SK-N-SH treated with all-trans-retinoic acid at 6 μM for 48 hours (cell line): Measurements from ENCODE around the gene CHPF2.
A peak's percentile ranks its signal among the peaks of the same experiment; 100 is the strongest.

Experiments
- ATAC-seq: fragments of 200-7000 bp; cut with Tn5 transposase; 3 replicates; pipeline ENCODE4 v1.9.1; 2020; ENCODE audit warnings: mild to moderate bottlenecking, moderate library complexity
- ARNTL ChIP-seq: fragments of 450-650 bp; formaldehyde crosslinking; IDR thresholded peaks from 2 replicates; pipeline ENCODE4 v1.5.0; 2020; ENCODE audit warnings: low read depth, mild to moderate bottlenecking, moderate library complexity, borderline replicate concordance
- BACH2 ChIP-seq: fragments of 250-450 bp; sonication (Bioruptor Pico); IDR thresholded peaks from 2 replicates; pipeline ENCODE4 v1.9.0; 2021; ENCODE audit warnings: mild to moderate bottlenecking, borderline replicate concordance
- CSDC2 ChIP-seq: fragments of 250-450 bp; sonication (Bioruptor Pico); IDR thresholded peaks from 2 replicates; pipeline ENCODE4 v1.5.0; 2020; ENCODE audit warnings: mild to moderate bottlenecking, moderate library complexity
- ESRRG ChIP-seq: fragments of 250-450 bp; sonication (Bioruptor Pico); IDR thresholded peaks from 2 replicates; pipeline ENCODE4 v1.6.1; 2021; ENCODE audit warnings: mild to moderate bottlenecking
- GLIS3 ChIP-seq: fragments of 250-450 bp; sonication (Bioruptor Pico); IDR thresholded peaks from 2 replicates; pipeline ENCODE4 v1.5.0; 2020; ENCODE audit warnings: mild to moderate bottlenecking, moderate library complexity
- ISL1 ChIP-seq: fragments of 250-450 bp; sonication (Bioruptor Pico); IDR thresholded peaks from 2 replicates; pipeline ENCODE4 v2.1.2; 2022; ENCODE audit warnings: mild to moderate bottlenecking, moderate library complexity
- OSR1 ChIP-seq: fragments of 250-450 bp; sonication (Bioruptor Pico); IDR thresholded peaks from 2 replicates; pipeline ENCODE4 v1.8.0; 2022; ENCODE audit warnings: moderate library complexity, mild to moderate bottlenecking, inconsistent platforms
- PPARA ChIP-seq: fragments of 250-450 bp; sonication (Bioruptor Pico); IDR thresholded peaks from 2 replicates; pipeline ENCODE4 v1.5.0; 2020; ENCODE audit warnings: mild to moderate bottlenecking, borderline replicate concordance
- SNAI2 ChIP-seq: fragments of 250-450 bp; sonication (Bioruptor Pico); IDR thresholded peaks from 2 replicates; pipeline ENCODE4 v1.5.0; 2020; ENCODE audit warnings: mild to moderate bottlenecking, moderate library complexity
- TCF4 ChIP-seq: fragments of 250-450 bp; sonication (Bioruptor Pico); IDR thresholded peaks from 2 replicates; pipeline ENCODE4 v1.8.0; 2021; ENCODE audit warnings: mild to moderate bottlenecking, moderate library complexity, borderline replicate concordance
- TOX ChIP-seq: fragments of 250-450 bp; sonication (Bioruptor Pico); IDR thresholded peaks from 2 replicates; pipeline ENCODE4 v1.8.0; 2021; ENCODE audit warnings: mild to moderate bottlenecking, moderate library complexity, borderline replicate concordance
- ZC3H10 ChIP-seq: fragments of 250-450 bp; sonication (Bioruptor Pico); IDR thresholded peaks from 2 replicates; pipeline ENCODE4 v1.5.1; 2021; ENCODE audit warnings: mild to moderate bottlenecking, moderate library complexity
- ZFP3 ChIP-seq: fragments of 250-450 bp; sonication (Bioruptor Pico); IDR thresholded peaks from 2 replicates; pipeline ENCODE4 v1.5.0; 2020; ENCODE audit warnings: mild to moderate bottlenecking, moderate library complexity
- ZFP30 ChIP-seq: fragments of 450-650 bp; formaldehyde crosslinking; IDR thresholded peaks from 2 replicates; pipeline ENCODE4 v1.5.0; 2022; ENCODE audit warnings: mild to moderate bottlenecking, moderate library complexity
- ZNF565 ChIP-seq: fragments of 450-650 bp; formaldehyde crosslinking; conservative IDR thresholded peaks from 2 replicates; pipeline ENCODE4 v1.5.0; 2020; ENCODE audit warnings: low read depth, mild to moderate bottlenecking, moderate library complexity
- ZNF70 ChIP-seq: fragments of 450-650 bp; formaldehyde crosslinking; IDR thresholded peaks from 2 replicates; pipeline ENCODE4 v1.5.0; 2020; ENCODE audit warnings: mild to moderate bottlenecking, moderate library complexity
- ZNF8 ChIP-seq: fragments of 450-650 bp; formaldehyde crosslinking; IDR thresholded peaks from 2 replicates; pipeline ENCODE4 v1.5.0; 2020; ENCODE audit warnings: mild to moderate bottlenecking, moderate library complexity
- TF ChIP-seq, protein P1 (sequence below): fragments of 250-450 bp; sonication (Bioruptor Pico); IDR thresholded peaks from 2 replicates; pipeline ENCODE4 v1.5.0; 2020; ENCODE audit warnings: mild to moderate bottlenecking, moderate library complexity
- TF ChIP-seq, protein P2 (sequence below): fragments of 250-450 bp; sonication (Bioruptor Pico); IDR thresholded peaks from 2 replicates; pipeline ENCODE4 v1.8.0; 2021; ENCODE audit warnings: low read depth, mild to moderate bottlenecking, moderate library complexity, borderline replicate concordance
- TF ChIP-seq, protein P3 (sequence below): fragments of 250-450 bp; sonication (Bioruptor Pico); IDR thresholded peaks from 2 replicates; pipeline ENCODE4 v1.5.1; 2021; ENCODE audit warnings: mild to moderate bottlenecking, moderate library complexity
- TF ChIP-seq, protein P4 (sequence below): fragments of 250-450 bp; sonication (Bioruptor Pico); IDR thresholded peaks from 2 replicates; pipeline ENCODE4 v1.8.0; 2020; ENCODE audit warnings: mild to moderate bottlenecking, moderate library complexity, borderline replicate concordance

Gene CHPF2

DNA sequence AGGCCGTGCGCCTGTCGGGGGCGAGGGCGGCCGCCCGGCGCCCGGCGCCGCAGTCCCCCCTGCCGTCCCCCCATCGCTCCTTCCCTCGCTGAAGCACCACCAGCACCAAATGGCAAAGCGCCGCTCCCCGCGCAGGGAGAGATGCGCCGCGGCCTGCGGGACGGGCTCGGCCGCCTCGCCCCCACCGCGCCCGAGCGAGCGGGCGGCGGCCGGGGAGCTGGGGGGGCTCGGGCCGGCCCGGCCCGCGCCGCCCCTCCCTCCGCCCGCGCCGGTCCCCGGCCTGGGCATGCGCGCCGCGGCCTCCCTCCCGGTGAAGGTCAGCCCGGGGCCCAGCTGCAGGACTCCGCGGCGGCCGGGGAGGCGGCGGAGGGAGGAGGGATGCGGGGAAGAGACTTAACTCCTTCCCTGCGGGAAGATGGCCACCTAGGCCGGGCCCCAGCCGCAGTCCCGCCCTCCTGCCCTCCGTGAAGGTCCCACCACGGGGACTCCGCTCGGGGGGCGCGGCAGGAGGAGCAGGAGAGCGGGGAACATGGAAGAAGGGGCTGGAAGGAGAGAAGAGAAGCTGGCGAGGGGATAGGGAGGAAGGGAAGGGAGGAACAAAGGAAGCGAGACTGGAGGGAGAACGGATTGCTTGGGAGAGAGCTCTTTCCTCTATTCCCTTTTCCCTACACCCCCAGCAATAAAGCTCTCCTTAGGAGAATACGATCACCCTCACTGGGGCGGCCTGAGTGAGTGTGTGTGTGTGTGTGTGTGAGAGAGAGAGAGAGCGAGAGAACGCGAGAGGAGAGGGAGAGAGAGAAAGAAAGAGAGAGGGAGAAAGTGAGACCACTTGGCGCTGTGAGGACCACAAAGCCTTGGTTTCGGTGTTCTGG, 19.6 kb downstream of the CHPF2 start:
- ATAC-seq, result peak; percentile 64
- TF ChIP-seq ZNF8 (no peak), GLIS3 (CRISPR knock-in tag) (0 out of 2 replicates have a peak, but pooled peaks have one; percentile 10), ZFP3 (CRISPR knock-in tag) (peak; percentile 74; the same call in 1 of the 2 replicates), CSDC2 (CRISPR knock-in tag) (no peak), ZNF70 (peak; percentile 26; the same call in 1 of the 2 replicates)
- TF ChIP-seq, protein P1, sequence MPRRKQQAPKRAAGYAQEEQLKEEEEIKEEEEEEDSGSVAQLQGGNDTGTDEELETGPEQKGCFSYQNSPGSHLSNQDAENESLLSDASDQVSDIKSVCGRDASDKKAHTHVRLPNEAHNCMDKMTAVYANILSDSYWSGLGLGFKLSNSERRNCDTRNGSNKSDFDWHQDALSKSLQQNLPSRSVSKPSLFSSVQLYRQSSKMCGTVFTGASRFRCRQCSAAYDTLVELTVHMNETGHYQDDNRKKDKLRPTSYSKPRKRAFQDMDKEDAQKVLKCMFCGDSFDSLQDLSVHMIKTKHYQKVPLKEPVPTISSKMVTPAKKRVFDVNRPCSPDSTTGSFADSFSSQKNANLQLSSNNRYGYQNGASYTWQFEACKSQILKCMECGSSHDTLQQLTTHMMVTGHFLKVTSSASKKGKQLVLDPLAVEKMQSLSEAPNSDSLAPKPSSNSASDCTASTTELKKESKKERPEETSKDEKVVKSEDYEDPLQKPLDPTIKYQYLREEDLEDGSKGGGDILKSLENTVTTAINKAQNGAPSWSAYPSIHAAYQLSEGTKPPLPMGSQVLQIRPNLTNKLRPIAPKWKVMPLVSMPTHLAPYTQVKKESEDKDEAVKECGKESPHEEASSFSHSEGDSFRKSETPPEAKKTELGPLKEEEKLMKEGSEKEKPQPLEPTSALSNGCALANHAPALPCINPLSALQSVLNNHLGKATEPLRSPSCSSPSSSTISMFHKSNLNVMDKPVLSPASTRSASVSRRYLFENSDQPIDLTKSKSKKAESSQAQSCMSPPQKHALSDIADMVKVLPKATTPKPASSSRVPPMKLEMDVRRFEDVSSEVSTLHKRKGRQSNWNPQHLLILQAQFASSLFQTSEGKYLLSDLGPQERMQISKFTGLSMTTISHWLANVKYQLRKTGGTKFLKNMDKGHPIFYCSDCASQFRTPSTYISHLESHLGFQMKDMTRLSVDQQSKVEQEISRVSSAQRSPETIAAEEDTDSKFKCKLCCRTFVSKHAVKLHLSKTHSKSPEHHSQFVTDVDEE, result 0 out of 2 replicates have a peak, but pooled peaks have one; percentile 30

DNA sequence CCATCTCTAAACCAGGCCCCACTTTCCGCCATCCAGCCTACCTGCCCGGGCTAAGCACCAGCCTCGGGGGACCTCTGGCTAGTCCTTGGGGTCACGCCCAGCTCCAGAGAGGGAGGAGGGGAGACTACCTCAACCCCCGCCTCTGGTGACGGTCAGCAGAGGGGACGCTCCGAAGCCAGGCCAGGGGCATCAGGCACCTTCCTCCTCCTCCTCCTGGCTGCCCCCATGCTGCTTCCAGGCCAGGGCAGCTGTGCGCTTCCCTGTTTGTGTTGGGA, 20.2 kb downstream of the CHPF2 start:
- ATAC-seq, result no peak

DNA sequence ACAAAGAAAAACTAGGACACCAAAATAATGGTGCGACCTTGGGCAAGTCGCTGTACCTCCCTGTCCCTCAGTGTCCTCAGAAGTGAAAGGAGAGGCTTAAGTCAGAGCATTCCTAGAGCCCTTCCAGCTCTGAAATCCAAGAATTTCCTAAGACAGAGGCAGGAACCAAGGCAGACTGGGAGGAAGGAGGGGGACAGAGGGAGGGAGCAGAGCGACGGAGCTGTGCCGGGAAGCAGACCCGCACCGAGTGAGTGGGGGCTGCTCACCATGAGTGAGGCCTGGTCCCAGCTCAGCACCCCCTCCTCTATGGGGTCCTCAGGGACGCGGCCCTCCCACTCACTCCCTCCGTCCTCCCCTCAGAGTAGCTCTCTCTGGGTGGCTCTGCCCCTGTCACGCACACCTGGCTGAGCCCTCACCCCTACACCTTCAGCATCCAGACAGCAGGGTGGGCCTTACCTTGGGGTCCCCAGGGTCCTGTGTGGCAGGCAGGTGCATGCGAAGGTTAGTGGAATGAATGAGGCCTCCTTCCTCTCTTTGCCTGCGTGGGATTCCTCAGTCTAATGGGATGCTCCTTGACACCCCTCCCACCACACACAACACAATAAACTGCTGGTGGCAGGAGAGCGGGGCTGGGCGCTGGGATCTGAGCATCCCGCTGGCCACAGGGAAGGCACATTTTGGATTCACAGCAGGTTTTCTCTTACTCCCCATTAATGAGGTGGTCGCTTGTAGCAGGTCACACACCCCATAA, 20.9 kb downstream of the CHPF2 start:
- ATAC-seq, result no peak
- TF ChIP-seq ZNF70 (no peak), CSDC2 (CRISPR knock-in tag) (no peak), ZNF565 (CRISPR knock-in tag) (no peak), ARNTL (CRISPR knock-in tag) (no peak), TOX (CRISPR knock-in tag) (no peak), PPARA (no peak), ESRRG (CRISPR knock-in tag) (no peak), BACH2 (CRISPR knock-in tag) (no peak), ZNF8 (no peak), ZFP3 (CRISPR knock-in tag) (no peak)
- TF ChIP-seq, protein P2, sequence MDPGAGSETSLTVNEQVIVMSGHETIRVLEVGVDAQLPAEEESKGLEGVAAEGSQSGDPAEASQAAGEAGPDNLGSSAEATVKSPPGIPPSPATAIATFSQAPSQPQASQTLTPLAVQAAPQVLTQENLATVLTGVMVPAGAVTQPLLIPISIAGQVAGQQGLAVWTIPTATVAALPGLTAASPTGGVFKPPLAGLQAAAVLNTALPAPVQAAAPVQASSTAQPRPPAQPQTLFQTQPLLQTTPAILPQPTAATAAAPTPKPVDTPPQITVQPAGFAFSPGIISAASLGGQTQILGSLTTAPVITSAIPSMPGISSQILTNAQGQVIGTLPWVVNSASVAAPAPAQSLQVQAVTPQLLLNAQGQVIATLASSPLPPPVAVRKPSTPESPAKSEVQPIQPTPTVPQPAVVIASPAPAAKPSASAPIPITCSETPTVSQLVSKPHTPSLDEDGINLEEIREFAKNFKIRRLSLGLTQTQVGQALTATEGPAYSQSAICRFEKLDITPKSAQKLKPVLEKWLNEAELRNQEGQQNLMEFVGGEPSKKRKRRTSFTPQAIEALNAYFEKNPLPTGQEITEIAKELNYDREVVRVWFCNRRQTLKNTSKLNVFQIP (CRISPR knock-in tag), result no peak
- TF ChIP-seq, all 23 proteins: peak for 0

More for the DNA sequence above, 20.2 kb downstream of the CHPF2 start:
- TF ChIP-seq GLIS3 (CRISPR knock-in tag) (no peak), ZNF70 (0 out of 2 replicates have a peak, but pooled peaks have one; percentile 24)
- TF ChIP-seq, all 23 proteins: peak for 1

DNA sequence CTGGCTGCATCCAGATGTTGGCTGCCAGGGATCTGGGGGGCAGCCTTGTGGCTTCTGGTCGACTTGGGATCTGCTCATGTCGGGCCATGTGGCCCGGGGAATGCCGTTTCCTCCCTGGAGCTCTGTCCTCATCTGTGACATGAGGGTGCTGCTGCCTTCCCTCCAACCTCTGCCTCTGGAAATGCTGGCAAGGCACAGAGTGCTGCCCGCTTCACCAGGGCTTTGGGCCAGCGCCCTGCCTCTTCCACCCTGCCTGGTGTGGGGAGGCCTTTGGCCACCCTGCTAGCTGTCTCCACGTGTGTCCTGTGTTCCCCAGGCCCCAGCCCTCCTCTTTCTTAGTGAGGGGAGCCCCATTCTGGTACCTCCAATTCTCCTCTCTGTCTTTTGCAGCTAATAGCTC, 22.0 kb downstream of the CHPF2 start:
- no peak for ATAC-seq
- no peak for TF ChIP-seq ZFP3 (CRISPR knock-in tag)
- TF ChIP-seq, protein P3, sequence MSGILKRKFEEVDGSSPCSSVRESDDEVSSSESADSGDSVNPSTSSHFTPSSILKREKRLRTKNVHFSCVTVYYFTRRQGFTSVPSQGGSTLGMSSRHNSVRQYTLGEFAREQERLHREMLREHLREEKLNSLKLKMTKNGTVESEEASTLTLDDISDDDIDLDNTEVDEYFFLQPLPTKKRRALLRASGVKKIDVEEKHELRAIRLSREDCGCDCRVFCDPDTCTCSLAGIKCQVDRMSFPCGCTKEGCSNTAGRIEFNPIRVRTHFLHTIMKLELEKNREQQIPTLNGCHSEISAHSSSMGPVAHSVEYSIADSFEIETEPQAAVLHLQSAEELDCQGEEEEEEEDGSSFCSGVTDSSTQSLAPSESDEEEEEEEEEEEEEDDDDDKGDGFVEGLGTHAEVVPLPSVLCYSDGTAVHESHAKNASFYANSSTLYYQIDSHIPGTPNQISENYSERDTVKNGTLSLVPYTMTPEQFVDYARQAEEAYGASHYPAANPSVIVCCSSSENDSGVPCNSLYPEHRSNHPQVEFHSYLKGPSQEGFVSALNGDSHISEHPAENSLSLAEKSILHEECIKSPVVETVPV (CRISPR knock-in tag), result no peak
- TF ChIP-seq ZNF70, result no peak
- TF ChIP-seq SNAI2 (CRISPR knock-in tag), result no peak
- TF ChIP-seq, protein P2 (CRISPR knock-in tag), result no peak
- TF ChIP-seq BACH2 (CRISPR knock-in tag), result no peak
- TF ChIP-seq ZNF8, result no peak
- no peak for TF ChIP-seq OSR1 (CRISPR knock-in tag)
- TF ChIP-seq, protein P4, sequence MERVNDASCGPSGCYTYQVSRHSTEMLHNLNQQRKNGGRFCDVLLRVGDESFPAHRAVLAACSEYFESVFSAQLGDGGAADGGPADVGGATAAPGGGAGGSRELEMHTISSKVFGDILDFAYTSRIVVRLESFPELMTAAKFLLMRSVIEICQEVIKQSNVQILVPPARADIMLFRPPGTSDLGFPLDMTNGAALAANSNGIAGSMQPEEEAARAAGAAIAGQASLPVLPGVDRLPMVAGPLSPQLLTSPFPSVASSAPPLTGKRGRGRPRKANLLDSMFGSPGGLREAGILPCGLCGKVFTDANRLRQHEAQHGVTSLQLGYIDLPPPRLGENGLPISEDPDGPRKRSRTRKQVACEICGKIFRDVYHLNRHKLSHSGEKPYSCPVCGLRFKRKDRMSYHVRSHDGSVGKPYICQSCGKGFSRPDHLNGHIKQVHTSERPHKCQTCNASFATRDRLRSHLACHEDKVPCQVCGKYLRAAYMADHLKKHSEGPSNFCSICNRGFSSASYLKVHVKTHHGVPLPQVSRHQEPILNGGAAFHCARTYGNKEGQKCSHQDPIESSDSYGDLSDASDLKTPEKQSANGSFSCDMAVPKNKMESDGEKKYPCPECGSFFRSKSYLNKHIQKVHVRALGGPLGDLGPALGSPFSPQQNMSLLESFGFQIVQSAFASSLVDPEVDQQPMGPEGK, result no peak
- TF ChIP-seq ZNF565 (CRISPR knock-in tag), result no peak
- TF ChIP-seq ISL1 (CRISPR knock-in tag), result no peak
- TF ChIP-seq ZC3H10 (CRISPR knock-in tag), result no peak
- no peak for TF ChIP-seq ESRRG (CRISPR knock-in tag)
- no peak for TF ChIP-seq ZFP30 (CRISPR knock-in tag)
- TF ChIP-seq GLIS3 (CRISPR knock-in tag), result no peak
- no peak for TF ChIP-seq TCF4
- no peak for TF ChIP-seq PPARA
- no peak for TF ChIP-seq TOX (CRISPR knock-in tag)
- TF ChIP-seq ARNTL (CRISPR knock-in tag), result no peak
